NCI-H345 treated with DMSO at 0.1 percent for 48 hours (cell line): ENCODE data around the gene NEDD1.

Experiments
- DNase-seq: peaks from one replicate; lab custom pipeline; 2025; ENCODE audit not compliant: unreplicated experiment; lab: John Stamatoyannopoulos, UW

Gene NEDD1, protein sequence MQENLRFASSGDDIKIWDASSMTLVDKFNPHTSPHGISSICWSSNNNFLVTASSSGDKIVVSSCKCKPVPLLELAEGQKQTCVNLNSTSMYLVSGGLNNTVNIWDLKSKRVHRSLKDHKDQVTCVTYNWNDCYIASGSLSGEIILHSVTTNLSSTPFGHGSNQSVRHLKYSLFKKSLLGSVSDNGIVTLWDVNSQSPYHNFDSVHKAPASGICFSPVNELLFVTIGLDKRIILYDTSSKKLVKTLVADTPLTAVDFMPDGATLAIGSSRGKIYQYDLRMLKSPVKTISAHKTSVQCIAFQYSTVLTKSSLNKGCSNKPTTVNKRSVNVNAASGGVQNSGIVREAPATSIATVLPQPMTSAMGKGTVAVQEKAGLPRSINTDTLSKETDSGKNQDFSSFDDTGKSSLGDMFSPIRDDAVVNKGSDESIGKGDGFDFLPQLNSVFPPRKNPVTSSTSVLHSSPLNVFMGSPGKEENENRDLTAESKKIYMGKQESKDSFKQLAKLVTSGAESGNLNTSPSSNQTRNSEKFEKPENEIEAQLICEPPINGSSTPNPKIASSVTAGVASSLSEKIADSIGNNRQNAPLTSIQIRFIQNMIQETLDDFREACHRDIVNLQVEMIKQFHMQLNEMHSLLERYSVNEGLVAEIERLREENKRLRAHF

DNA sequence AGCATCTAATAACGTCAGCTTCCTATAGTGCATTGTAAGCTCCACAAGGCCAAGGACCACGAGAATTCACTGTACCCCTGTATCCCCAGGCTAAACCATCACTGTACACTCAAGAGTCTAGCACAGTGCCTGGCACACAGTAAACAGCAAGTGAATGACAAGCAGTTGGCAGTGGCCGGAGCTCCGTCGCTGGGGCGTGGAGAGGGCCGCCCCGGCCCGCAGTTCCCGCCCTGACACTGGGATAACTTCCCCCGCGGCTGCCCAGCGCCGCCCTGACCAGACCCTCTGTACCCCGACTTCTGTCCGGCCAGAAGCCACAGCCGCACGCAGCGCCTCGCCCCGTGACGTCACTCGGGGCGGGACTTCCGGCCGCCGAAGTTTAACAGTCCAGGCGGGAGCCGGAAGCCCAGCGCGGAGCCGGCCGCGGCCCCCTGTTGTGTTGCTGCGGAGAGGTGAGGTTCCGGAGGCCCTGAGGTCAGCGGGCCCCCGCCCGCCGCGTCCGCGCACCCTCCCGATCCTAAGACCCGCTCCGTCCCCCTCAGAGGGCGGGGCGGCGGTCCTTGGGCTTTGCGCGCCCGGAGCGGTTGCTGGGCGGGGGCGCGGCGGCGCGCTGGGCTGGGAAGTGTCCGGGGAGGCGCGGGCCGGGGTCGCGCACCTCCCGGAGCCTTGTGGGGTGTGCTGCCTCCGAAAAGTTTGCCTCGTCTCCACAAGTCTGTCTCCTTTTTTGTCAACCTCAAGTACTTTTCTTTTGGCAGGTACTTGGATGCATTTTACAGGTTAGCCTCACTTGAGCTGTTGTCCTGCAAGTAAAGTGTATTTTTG, at the start of gene NEDD1:
NEDD1 (plus strand) TSS at position 409 of the 822 bp plus-strand sequence. CDS start 2,503 bp downstream, outside the sequence.
- peak; percentile 56 for DNase-seq

DNA sequence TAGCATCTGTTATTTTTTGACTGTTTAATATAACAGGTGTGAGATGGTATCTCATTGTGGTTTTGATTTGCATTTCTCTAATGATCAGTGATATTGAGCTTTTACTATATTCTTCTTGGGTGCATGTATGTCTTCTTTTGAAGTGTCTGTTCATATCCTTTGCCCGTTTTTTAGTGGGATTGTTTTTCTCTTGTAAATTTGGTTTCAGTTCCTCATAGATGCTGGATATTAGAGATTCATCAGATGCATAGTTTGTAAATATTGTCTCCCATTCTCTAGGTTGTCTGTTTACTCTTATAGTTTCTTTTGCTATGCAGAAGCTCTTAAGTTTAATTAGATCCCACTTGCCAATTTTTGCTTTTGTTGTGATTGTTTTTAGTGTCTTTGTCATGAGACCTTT, 48.9 kb upstream of the NEDD1 start:
- no peak for DNase-seq

DNA sequence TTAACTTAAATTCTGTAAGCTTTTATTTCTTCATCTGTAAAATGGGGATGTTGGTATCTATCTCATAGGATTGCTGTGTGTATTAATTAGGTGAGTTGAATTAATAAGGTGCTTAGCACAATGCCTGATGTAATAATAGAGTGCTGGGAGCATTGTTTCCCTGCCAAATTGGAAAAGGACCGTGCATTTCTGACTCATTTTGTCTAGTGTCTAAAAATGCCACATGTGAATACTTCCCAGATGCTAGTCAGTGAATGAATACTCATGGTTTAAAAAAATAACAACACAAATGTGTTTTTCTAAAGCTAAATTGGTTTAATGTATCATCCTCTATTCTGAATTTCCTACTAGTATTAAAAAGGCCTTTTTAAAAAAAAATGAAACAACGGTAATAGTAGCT, 45.4 kb upstream of the NEDD1 start:
- DNase-seq, result no peak

DNA sequence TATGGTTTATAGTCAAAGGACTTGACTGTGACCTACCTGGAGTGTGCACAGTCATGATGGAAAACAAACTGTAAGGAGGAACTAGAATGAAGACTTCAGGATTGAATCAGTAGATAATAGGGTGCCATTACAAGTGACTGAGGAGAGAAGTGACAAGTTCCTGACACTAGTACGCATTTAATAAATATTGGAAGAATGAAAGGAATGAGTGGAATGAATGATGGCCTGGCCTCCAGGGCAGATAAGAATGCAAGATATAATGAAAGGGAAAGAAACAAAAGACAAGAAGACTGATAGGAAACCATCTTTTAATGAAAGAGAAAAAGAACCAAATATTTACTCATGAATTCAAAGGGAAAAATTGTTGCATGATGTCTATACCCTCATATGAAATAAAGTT, 44.7 kb upstream of the NEDD1 start:
- no peak for DNase-seq

DNA sequence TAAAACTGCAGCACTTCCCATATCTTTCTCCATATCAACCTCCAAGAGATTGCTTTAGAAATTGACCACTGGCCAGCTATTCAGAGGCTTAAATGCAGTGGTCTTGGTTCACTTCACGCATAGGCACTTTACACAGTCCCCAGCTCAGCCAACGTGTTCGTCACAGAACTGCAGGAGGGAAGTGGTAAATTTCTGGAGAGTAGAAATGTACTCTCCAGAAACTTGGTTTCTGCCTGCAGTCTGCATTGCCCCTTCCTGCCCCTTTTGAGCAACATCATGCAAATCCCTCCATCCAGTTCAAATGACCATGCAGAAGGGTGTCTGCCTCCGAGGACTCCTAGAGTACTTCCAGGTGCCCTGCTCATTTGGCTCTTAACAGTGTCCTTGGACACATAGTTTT, 42.7 kb upstream of the NEDD1 start:
- no peak for DNase-seq

DNA sequence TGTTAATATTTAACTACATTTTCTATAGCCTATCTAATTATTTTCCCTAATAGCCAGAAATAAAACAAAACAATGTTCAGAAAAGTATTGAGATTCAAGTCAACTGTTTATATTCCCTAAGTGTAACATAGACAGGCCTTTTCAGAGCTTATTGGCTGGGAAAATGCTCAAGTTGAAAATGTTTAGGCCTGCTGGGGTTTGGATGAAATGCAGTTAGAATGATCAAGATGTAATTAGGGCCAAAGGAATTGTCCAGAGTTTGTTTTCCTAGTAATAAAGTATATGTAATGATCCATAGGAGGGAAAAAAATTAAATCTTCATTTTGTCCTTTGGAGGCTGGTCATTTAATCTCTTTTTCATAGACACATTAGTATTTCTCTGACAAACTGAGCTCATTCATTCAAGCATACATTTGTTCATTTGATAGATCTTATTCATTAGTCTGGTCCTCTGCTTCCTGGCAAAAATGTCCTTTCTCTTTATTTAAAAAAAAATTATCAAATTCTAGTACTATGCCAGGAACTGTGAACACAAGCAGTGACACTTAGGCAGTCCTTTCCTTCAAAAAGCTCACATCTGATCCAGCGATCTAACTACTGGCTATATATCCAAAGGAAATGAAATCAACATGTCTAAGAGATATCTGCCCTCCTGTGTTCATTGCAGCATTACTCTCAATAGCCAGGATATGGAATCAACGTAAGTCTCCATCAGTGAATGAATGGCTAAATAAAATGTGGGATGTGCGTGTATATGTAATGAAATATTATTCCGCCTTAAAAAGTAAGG, 40.1 kb upstream of the NEDD1 start:
- DNase-seq, result no peak

DNA sequence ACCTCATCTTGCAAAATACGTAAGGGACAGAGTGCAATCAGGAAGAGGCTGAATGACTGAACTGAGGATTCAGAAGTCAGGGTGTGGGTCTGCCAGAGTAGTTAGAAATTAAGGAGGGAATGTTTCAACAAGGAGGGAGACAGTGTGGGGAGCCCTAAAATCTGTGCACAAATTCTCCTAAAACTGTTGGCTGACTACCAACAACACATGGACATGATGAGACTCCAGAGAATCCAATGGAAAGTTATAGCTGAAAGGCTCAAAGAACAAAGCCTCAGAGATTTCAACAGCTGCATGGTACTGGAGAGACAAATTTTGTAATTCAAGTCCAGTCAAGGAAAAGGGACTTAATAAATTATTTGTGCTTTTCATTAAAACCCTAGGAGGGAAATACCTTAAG, 36.1 kb upstream of the NEDD1 start:
- no peak for DNase-seq

DNA sequence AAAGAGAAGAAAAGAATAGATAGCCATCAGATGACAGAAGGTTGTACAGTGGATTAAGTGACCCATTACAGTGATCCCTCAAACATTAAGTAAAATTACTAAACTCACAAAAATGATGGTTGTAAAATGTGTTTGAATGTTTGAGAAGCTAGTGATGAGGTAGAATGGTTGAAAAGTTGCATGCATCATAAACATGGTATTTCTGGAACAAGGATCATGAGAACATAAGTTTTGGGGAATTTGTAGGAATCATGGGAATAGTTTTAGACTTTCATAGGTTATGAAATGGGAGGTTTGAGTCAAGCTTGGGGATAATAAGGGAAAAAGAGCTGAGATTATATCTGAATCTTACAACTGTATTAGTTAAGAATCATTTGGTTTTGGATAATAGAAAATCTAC, 34.1 kb upstream of the NEDD1 start:
- DNase-seq, result no peak

DNA sequence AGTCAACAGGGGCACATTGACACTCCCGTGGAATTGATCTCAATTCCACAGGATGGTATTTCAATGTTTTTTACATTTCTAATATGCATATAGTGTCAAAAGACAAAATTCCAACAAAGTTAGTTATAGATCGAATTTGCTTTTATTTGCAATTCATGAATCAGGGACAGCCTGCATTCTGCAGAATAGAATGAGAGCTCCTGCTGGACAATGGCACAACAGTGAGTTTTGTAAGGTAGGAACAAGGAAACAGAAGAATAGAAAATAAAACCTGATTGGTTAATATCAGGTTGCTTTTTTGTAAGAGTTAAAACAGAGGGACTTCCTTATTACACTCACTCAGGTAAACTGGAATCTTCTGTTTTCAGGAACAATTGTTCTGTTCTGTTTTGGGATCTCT, 32.8 kb upstream of the NEDD1 start:
- DNase-seq, result no peak

DNA sequence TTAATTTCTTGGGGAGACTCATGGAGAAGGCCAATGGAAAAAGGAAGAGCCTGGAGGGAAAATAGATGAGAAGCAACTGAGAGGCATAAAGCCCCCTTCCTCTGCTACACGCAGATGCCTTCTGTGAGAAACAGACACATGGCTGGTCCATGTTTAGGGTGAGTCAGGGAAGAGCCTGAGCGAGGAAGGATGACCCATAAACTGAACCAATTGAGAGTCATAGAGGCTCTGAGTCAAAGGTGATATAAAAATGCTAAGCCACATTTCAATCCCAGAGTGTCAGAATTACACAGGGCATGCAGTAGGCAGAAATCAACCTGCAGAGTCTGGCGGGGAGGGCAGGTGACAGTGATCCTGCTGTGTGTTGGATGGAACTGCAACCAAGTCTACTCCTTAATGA, 30.1 kb upstream of the NEDD1 start:
- no peak for DNase-seq

DNA sequence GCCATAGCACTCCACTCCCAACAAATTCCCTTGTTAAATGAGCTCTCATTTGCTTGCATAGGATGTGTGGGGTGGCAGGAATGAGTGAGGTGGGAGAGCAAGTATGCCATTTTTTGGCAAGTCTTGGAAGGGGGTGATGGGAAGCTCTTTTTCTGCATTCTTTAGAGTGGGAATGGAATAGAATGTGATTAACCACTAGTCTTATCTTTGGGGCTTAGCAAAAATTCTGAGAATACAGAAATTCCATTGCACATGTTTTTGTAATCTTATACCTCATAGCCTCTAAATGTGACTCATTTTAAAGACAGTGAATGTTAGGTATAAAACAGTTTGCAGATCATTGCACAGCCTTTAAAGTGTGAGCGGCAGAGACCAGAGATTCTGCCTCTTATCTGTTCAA, 28.4 kb upstream of the NEDD1 start:
- no peak for DNase-seq

DNA sequence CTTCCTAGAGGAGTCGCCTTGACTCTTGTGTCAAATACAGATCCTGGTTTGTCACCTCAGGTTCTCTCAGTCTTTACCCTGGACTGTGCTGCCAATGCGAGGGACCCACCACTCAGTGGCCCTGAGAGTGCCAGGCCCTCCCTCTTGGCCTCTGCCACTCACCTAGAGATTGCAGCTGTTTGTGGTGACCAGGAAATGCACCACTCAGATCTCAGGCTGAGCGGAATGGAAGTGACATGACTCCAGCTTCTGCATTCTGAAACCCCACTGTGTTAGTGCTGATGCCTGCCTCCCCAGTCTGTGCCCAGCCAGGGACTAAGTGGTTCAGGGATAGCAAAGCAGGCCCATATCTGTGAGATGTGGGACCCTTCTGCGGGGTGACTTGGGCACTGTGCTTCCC, 27.8 kb upstream of the NEDD1 start:
- no peak for DNase-seq

DNA sequence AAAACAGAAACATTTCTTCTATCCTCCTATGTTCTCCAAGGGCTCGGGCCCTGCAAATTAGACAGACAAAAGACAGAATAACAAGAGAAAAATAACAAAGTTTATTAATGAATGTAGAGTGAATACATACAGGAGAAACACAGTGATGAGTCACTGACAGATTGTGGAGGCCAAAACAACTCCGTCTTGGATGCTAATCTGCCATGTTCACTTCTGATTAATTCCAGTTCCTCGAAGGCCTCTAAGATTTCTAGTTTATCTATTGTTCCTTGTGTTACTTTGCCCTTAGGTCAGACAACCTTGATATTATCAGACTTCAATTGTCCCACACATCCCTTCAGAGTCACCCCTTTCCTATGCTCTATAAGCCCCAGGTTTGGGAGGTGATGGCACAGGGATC, 26.8 kb upstream of the NEDD1 start:
- no peak for DNase-seq

DNA sequence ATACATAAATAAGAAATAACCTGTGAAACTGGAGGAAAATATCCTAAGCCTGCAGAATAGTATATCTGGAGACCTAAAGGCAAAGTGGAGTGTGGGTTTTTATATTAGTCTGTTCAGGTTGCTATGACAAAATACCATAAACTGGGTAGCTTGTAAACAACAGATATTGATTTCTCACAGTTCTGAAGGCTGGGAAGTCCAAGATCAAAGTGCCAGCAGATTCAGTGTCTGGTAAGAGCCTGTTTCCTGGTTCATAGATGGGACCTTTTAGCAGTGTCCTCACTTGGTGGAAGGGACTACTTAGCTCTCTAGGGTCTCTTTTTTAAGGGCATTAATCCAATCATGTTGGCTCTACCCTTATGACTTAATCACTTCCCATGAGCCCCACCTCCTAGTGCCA, 25.4 kb upstream of the NEDD1 start:
- DNase-seq, result no peak

DNA sequence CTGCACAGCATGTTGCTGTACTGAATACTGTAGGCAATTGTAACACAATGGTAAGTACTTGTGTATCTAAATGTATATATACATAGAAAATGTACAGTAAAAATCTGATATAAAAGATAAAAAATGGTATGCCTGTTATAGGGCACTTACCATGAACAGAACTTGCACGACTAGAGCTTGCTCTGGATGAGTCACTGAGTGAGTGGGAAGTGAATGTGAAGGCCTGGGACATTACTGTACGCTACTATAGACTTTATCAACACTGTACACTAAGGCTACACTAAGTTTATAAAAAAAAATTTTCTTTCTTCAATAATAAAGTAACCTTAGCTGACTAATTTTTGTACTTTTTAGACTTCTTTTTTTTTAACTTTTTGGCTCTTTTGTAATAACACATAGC, 24.2 kb upstream of the NEDD1 start:
- DNase-seq, result no peak

DNA sequence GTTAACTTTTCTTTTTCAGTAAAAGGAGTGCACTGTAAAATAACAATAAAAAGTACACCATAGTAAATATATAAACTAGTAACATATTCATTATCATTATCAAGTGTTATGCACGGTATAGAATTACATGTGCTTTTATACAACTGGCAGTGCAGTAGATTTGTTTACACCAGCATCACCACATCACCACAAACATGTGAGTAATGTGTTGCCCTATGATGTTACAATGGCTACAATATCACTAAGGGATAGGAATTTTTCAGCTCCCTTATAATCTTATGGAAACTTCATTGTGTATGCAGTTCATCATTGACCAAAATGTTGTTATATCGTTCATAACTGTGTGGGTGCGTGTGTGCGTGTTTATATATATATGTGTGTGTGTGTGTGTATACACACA, 23.5 kb upstream of the NEDD1 start:
- no peak for DNase-seq

DNA sequence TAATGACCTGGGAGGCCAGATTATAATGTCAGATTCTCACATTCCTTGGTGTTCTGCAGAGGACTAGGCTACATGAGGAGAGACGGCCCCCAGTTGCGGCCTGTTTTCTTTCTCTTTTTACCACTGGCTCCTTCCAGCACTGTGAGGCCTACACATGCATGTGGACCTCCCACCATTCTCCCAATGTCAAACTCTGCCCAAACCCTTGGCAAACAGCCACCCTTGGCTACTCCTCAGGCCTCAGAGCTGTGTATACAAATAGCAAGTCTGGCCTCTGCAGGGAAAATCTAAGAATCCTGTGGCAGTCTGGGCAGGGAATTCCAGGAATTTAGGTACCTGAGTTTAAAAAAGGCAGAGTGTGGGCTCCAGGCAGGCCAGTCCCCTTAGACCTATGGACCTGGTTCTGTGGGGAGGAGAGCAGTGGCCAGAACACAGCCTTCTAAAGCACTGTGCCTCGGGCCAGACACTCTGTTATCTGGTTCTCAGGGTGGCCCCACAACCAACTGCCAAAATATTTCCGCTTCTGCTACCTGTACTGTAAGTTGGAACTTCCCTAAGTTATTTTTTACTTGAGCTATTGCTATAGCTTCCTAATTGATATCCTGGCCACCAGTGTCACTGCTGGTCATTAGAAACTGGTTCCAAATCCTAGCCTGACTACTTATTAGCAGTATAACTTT, 19.9 kb upstream of the NEDD1 start:
- no peak for DNase-seq

DNA sequence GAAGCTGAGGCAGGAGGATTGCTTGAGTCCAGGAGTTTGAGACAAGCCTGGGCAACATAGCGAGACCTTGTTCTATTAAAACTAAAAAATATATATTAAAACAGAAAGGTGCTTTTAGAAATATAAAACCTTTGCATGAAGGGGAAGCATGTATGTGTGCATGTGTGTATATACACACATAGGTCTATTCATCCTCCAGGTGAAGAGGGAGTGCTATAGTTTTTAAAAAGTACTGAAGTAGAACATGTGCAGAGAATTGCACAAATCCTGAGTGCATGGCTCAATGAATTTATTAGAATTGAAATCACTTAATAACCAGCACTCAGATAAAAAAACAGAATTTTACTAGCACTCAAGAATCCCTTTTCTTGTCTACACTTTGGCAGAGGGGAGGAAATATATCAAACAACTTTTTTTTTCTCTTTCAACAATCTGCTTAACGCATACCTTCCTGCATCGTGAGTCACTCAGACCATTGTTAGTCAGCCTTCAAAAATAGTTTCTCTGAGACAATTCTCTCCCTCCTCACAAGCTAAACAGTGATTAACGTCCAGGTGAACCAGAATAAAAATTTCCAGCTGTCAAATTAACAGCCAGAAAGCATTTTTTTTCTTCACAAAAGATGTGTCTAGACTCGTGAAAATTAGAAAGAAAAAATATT, 17.7 kb upstream of the NEDD1 start:
- DNase-seq, result no peak

DNA sequence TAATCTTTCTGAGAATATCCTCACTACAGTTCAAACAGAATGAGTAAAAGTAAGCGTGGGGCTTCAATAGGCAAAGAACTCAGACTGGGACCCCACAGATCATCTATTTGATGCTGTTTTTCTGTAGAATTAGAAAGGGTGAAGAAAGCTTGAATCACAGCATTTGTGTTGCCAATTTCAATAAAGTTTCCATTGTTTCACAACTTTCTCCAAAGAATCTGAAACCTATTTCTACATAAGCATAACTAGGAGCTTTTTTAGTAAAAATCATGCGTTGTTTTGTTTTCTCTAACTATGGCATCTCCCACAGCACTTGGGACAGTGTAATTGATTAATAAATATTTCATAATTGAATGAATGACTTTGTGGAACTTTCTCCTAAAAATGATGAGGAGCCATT, 16.7 kb upstream of the NEDD1 start:
- DNase-seq, result no peak

DNA sequence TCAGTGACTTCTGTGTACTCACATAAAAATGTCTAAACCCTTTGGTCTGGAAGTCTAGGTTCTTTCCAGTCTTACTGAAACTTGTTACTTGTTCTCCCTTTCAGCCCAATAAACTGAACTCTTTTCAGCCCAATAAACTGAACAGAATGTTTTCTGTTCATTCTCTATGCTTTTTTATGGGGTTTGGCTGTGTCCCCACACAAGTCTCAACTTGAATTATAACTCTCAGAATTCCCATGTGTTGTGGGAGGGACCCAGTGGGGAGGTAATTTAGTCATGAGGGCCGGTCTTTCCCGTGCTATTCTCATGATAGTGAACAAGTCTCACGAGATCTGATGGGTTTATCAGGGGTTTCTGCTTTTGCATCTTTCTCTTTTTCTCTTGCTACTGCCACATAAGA, 15.0 kb upstream of the NEDD1 start:
- no peak for DNase-seq
